Left cardiac atrium (tissue), 4 donors: Measurements from ENCODE around the gene PTP4A1. TPM values are rescaled to one million over a fixed set of nuclear protein-coding genes. Genes with fewer than 3 reads are reported as not detected.
"Not testable (repeated sequence)": the region's sequence is repeated elsewhere in the genome, so short reads cannot be mapped to it uniquely, and the experiment has no call there.

Experiments
- ATAC-seq, 2 donors: fragments of 200-7000 bp; cut with Tn5 transposase; one replicate each; pipeline ENCODE4 v1.9.1; 2020; ENCODE audit warnings: mild to moderate bottlenecking in 2 of 2, moderate library complexity in 2 of 2
- DNase-seq: peaks from one replicate; pipeline ENCODE4 v3.0.0-alpha.2; 2020
- intact Hi-C, 2 donors: fragments of 100-400 bp; cut with DNase I; formaldehyde crosslinking; loops; one replicate each; pipeline versions ENCODE4 v1.14.1 to v1.15.1; 2022 to 2023
- total RNA-seq, 2 donors: library from RNA; stranded (reverse); fragmentation: NEBNext Ultra II Directional; extraction: Animal tissue kit (Norgen Biotek cat#: 25700); gene quantifications; one replicate each; pipeline ENCODE4 v1.2.1, GENCODE V29; 2021
- donor health status: DM: no; HTN: yes; CAD: no.
- donor health status: DM: no; HTN: yes; CAD: no; lungs with severe emphysema.
- donor health status: DM: yes; HTN: yes; CAD: no.
- donor health status: Dilated cardiomyopathy.

The PTP4A1 gene
- total RNA-seq, 2 donors from 2014 or later: 24.9 to 41.1 TPM

DNA sequence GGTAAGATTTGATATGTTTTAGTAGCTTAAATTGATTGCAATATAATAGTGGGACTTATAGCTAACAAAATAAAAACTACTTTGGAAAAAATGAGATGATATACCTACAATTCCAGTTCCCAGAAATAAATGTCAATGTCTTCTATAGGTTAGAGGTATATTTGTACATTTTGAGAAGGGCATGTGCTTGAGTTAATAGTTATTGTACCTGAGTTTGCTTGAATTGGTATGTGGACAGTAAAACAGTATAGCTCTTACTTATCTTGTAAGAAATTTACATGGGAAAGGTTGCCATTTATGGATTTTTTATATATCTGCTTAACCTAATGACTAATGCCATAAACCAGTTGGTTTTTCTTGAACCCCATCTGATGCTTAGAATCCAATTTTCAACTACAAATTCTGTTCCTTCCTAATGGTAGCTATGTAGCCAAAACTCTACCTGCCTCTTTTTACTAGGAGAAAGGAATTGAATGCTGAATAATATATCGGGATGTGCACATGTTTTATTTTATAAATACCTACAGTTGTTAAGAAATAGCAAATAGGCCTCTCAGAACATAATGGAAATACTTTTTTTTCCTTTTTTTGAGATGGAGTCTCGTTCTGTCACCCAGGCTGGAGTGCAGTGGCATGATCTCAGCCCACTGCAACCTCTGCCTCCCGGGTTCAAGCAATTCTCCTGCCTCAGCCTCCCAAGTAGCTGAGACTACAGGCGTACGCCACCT is 4.9 kb downstream of the PTP4A1 start:
- intact Hi-C loops: loop anchor here in 1 of 2 donors (10.0 kb wide), 2 partner anchors 58 to 222 kb away; partner anchors contain the start of gene PHF3
- DNase-seq: no peak
- no peak for ATAC-seq

- intact Hi-C loops: loop anchor here in 1 of 2 donors (10.0 kb wide), 2 partner anchors 56 to 224 kb away; partner anchors contain the start of gene PHF3
- ATAC-seq: no peak
- DNase-seq: no peak
Measured at GRCh38 chr6:63578757-63579156, 6.5 kb downstream of the PTP4A1 start.

DNA sequence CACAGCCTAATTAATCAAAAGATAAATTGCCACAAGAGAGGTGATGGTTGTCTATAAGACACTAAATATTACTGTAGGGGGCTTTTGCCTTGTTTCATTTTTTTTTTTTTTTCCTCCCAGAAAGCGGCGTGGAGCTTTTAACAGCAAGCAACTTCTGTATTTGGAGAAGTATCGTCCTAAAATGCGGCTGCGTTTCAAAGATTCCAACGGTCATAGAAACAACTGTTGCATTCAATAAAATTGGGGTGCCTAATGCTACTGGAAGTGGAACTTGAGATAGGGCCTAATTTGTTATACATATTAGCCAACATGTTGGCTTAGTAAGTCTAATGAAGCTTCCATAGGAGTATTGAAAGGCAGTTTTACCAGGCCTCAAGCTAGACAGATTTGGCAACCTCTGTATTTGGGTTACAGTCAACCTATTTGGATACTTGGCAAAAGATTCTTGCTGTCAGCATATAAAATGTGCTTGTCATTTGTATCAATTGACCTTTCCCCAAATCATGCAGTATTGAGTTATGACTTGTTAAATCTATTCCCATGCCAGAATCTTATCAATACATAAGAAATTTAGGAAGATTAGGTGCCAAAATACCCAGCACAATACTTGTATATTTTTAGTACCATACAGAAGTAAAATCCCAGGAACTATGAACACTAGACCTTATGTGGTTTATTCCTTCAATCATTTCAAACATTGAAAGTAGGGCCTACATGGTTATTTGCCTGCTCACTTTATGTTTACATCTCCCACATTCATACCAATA is 7.8 kb downstream of the PTP4A1 start:
- intact Hi-C loops: loop anchor here in 1 of 2 donors (10.0 kb wide), 2 partner anchors 55 to 225 kb away; partner anchors contain the start of gene PHF3
- ATAC-seq (no peak), DNase-seq (no peak)

DNA sequence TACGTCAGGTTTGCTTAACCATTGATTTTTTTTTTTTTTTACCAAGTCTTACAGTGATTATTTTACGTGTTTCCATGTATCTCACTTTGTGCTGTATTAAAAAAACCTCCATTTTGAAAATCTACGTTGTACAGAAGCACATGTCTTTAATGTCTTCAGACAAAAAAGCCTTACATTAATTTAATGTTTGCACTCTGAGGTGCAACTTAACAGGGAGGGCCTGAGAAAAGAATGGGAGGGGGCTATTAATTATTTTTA is 8.4 kb downstream of the PTP4A1 start:
- DNase-seq: no peak
- no peak for ATAC-seq
- intact Hi-C loops: no loop called here

- DNase-seq: no peak
- ATAC-seq: no peak
- intact Hi-C loops: no loop called here
Measured at GRCh38 chr6:63581355-63582013, 9.2 kb downstream of the PTP4A1 start.

DNA sequence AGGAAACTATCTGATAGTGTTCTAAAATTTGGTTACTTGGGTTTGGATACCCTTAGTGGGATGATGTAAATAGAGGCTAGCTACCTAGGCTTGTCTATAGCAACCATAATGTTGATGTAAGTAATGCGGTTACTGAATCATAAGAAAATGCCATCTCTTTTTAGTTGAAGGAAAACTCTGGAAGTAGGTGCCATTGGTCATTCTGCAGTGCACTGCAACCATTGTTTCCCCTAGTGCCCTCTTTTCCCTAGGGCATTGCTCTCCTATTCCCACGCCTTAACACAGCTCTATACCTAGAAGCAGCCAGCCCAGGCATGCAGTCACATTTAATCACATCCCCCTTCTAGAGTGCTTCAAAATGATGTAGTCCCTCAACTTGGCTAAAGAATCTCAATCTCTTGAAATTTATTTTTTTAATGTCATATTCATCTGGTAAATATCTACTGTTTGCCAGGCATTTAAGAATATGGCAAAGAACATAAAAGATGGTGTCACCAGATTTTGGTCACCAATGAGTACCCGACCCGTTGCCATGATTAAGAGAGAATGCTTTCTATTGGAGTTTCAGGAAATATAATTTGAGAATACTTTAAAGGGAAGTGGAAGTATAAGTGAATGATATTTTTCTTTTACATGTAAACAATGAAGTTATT is 10.4 kb downstream of the PTP4A1 start:
- intact Hi-C loops: no loop called here
- ATAC-seq (peak in 1 of 2 donors; percentile 22), DNase-seq (no peak)

DNA sequence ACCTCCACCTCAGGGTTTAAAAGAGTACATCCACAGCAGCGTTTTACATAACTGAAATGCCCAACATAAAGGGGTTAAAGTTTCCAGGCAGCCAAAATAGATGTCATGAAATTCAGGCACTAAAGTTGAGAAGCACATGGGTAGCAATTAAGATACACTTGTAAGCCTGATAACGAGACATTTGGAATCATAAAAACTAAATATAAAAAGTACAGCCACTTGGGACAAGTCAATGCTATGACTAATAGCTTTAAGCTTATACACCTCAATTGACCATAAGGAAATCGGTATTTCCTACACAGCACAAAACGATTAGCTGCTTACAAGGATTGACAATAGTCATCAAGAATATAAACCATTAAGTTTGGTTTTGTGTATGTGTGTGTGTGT is 11.8 kb downstream of the PTP4A1 start:
- ATAC-seq (peak; percentile 34 to 54), DNase-seq (no peak)
- intact Hi-C loops: no loop called here

DNA sequence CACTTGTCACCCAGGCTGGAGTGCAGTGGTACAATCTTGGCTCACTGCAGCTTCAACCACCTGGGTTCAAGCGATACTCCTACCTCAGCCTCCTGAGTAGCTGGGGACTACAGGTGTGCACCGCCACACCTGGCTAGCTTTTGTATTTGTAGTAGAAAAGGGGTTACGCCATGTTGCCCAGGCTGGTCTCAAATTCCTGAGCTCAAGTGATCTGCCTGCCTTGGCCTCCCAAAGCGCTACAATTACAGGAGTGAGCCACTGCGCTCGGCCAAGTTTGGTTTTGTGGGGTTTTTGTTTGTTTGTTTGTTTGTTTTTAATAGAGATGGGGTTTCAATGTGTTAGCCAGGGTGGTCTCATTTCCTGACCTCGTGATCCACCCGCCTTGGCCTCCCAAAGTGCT is 12.3 kb downstream of the PTP4A1 start:
- DNase-seq: no peak
- intact Hi-C loops: no loop called here
- ATAC-seq: peak; percentile 23 to 36

DNA sequence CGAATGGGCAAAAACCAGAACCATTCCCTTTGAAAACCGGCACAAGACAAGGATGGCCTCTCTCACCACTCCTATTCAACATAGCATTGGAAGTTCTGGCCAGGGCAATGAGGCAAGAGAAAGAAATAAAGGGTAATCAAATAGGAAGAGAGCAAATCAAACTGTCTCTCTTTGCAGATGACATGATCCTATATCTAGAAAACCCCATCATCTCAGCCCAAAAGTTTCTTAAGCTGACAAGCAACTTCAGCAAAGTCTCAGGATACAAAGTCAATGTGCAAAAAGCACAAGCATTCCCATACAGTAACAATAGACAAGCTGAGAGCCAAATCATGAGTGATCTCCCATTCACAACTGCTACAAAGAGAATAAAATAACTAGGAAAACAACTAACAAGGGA is 13.4 kb downstream of the PTP4A1 start:
- ATAC-seq, DNase-seq, intact Hi-C loops: not testable (repeated sequence)

DNA sequence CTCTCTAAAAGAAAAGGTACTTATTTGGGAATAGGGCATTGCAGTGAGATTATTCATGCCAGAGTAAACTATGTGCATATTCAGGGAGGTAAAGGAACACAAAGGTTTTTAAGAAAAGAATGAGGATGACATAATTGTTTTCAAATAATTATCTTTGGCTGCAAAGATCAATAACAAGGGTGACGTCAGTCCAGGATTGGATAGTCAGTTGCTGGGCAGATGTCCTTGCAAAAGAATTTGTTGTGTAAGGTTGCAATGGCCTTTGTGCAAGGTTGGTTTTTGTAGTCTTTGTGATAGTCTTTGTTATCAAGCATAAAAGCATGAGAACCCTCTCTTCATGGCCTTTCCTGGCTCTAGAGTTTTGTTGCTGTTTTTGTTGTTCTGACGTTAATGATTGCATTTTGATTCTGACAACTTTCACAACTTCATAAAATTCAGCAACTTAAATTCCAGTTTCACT is 17.7 kb downstream of the PTP4A1 start:
- no peak for ATAC-seq
- DNase-seq: no peak
- intact Hi-C loops: no loop called here

- intact Hi-C loops: no loop called here
- DNase-seq: no peak
- no peak for ATAC-seq
Measured at GRCh38 chr6:63592886-63593285, 20.6 kb downstream of the PTP4A1 start.

- intact Hi-C loops: loop anchor here (2.0 to 5.0 kb wide), 3 partner anchors 35 to 170 kb away; no protein-coding TSS in a partner anchor
- ATAC-seq (peak in 1 of 2 donors; percentile 69), DNase-seq (no peak)
Measured at GRCh38 chr6:63597141-63598048, 25.1 kb downstream of the PTP4A1 start.

DNA sequence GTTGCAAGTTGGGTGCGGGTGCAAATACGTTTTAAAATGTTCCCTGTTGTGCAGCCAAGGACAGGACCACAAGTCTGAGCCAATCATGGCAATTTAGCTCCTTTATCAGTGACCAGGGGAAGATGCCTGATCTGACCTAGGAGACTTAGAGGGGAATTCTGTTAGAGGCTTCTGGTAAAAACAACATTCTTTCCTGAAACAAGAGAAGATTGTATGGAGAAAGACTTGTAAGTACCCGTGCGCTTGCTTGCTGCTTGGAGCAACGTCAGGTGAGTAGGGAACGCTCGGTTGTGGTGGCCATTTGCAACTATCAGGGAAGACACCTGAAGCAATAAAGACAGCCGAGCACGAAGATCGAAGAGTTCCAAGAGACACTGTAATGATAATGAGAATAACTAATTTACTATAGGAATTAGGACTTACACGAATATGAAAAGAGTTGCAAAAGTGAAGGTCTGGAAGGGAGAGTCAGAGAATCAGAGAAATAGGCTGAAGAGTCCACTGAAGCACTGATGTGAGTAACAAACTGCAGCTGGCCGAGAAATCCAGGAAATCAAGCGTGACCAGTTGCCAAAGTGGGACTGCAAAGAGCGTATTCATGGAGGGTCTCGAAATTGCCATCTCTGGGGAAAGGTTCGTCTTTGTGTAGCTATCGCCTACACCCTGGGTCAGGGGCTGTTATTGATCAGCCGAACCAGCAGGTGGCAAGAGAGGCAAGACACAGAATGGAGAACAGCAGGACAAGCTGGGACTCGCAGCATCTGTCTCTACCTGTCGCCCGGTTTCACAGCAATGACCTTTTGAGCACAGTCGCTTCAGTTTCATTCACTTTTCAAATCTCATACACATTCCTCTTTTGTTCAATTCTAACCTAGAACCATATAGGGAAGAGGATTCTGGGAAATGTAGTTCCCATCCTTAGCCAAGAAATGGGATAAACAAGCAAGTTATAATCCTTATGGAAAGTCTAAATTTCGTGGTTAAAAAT is 26.1 kb downstream of the PTP4A1 start:
- peak; percentile 65 for DNase-seq
- peak; percentile 89 to 97 for ATAC-seq
- intact Hi-C loops: loop anchor here (2.0 to 5.0 kb wide), 3 partner anchors 34 to 169 kb away; no protein-coding TSS in a partner anchor

DNA sequence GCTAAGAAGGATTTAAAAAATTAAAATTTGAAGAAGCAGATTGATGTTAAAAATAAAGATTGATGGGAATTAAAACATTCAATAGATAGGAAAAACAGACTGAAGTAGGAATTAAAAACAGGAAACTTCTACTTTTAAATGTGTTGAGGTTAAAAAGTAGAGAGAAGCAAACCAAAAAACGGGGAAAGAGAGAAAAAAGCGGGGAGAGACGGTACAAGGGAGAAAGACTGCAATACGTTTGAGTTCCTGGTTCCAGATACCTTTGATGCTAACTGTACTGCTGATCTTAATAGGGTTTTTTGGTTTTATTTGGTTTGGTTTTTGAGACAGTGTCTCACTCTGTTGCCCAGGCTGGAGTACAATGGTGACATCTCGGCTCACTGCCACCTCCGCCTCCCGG is 27.0 kb downstream of the PTP4A1 start:
- no peak for DNase-seq
- intact Hi-C loops: loop anchor here (2.0 to 5.0 kb wide), 3 partner anchors 33 to 168 kb away; no protein-coding TSS in a partner anchor
- no peak for ATAC-seq

GRCh38 chr6:63600136-63600535 is 27.9 kb downstream of the PTP4A1 start:
- no peak for ATAC-seq
- intact Hi-C loops: no loop called here
- no peak for DNase-seq

GRCh38 chr6:63609231-63609630 is 37.0 kb downstream of the PTP4A1 start:
- ATAC-seq (no peak), DNase-seq (no peak)
- intact Hi-C loops: no loop called here

DNA sequence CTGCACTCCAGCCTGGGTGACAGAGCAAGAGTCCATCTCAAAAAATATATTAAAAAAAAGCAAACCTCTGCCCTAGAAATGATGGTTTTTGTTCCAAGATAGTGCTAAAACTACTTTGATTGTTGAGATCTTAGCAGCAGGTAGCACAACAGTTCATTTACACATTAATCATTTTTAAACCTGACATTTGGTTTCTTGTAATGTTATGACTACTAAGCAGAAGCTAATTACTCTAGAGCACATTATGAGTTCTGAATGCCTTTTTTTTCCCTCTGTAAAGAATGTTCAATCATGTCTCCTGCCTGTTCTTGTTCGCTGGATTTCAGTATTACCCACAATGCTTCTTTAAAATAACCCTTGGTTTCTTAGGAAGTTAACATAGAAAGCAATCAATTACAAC is 38.7 kb downstream of the PTP4A1 start:
- no peak for ATAC-seq
- intact Hi-C loops: no loop called here
- no peak for DNase-seq
